Esophagus squamous epithelium (tissue), 4 donors: ENCODE measurements around the gene AIP.

ENCODE experiments used
- CTCF ChIP-seq, 6 experiments: fragments of 450-650 bp in 4 of 6; fragments of 200-600 bp in 2 of 6; sonication (generic) in 2 of 6; IDR thresholded peaks; one replicate each; pipeline ENCODE4 v1.5.1; 2016 to 2019; ENCODE audit warnings: antibody characterized with exemption in 6 of 6, mild to moderate bottlenecking in 4 of 6, moderate library complexity in 4 of 6
- POLR2A ChIP-seq, 4 donors: fragments of 450-650 bp; IDR thresholded peaks; one replicate each; pipeline ENCODE4 v1.6.1; 2017; ENCODE audit warnings: antibody characterized with exemption in 4 of 4, mild to moderate bottlenecking in 4 of 4, moderate library complexity in 3 of 4

- TF ChIP-seq CTCF (IDR thresholded peaks at IDR 0.05) (no peak), POLR2A (IDR thresholded peaks at IDR 0.05) (no peak)
These were observed 27.8 kb upstream of the AIP start, which contains the start of gene CABP4 for GRCh38 chr11:67455054-67455453.
